GM10266 (cell line): ENCODE measurements around the gene TMEM43.
"Not testable (repeated sequence)": the region's sequence is repeated elsewhere in the genome, so short reads cannot be mapped to it uniquely, and the experiment has no call there.

Experiments used
- DNase-seq: peaks from one replicate; pipeline ENCODE4 v3.0.0; 2012; ENCODE audit errors: extremely low spot score
- CTCF ChIP-seq: IDR thresholded peaks from 2 replicates; pipeline ENCODE4 v1.5.1; 2012; ENCODE audit warnings: mild to moderate bottlenecking, low read depth; ENCODE audit not compliant: control insufficient read depth, insufficient read depth; ENCODE audit errors: missing control alignments

Gene TMEM43

GRCh38 chr3:14119651-14120050 lies 5.2 kb upstream of the TMEM43 start:
- no peak for DNase-seq
- TF ChIP-seq CTCF = no peak

- DNase-seq = no peak
- no peak for TF ChIP-seq CTCF
Measured at GRCh38 chr3:14120111-14120920, 4.5 kb upstream of the TMEM43 start.

GRCh38 chr3:14120921-14121448 lies 3.9 kb upstream of the TMEM43 start:
- DNase-seq = not testable (repeated sequence)

- DNase-seq = no peak
- no peak for TF ChIP-seq CTCF
Measured at GRCh38 chr3:14121859-14122258, 3.0 kb upstream of the TMEM43 start.

- DNase-seq = no peak
- no peak for TF ChIP-seq CTCF
Measured at GRCh38 chr3:14122301-14122700, 2.6 kb upstream of the TMEM43 start.

GRCh38 chr3:14123308-14124222 lies 1.3 kb upstream of the TMEM43 start:
- TF ChIP-seq CTCF = no peak
- DNase-seq = no peak

GRCh38 chr3:14124223-14124614 lies 633 bp upstream of the TMEM43 start:
- no peak for TF ChIP-seq CTCF

More at GRCh38 chr3:14124223-14124614, 633 bp upstream of the TMEM43 start:
- peak; percentile 78 for DNase-seq
